ENCODE measurements around the gene IFT80.

Gene IFT80

GRCh38 chr3:160286231-160286630 is 112.8 kb downstream of the IFT80 start:
- H3K4me3 ChIP-seq (ENCODE audit: low read depth, low read length) = no peak overlapping the region
- no peak for DNase-seq (ENCODE audit: low read depth, low spot score)
- ChIA-PET POLR2A (no interaction called here), CTCF (no interaction called here)
- TF ChIP-seq CTCF (IDR thresholded peaks at IDR 0.05; ENCODE audit: insufficient read depth, low read length, missing control alignments) = no peak

- POLR2A ChIA-PET = no interaction called here
- DNase-seq (ENCODE audit: low read depth, low spot score) = no peak
- CTCF ChIA-PET = interaction anchor here (1.0 kb wide), 2 partner anchors 11 to 14 kb away, joined by 3 read pairs; no protein-coding TSS in a partner anchor
- no peak for TF ChIP-seq CTCF (IDR thresholded peaks at IDR 0.05; ENCODE audit: insufficient read depth, low read length, missing control alignments)
- no peak overlapping the region for H3K4me3 ChIP-seq (ENCODE audit: low read depth, low read length)
These were observed 118.2 kb downstream of the IFT80 start for GRCh38 chr3:160280836-160281235.

- no peak for DNase-seq (ENCODE audit: low read depth, low spot score)
- H3K4me3 ChIP-seq (ENCODE audit: low read depth, low read length) = no peak overlapping the region
- no peak for TF ChIP-seq CTCF (IDR thresholded peaks at IDR 0.05; ENCODE audit: insufficient read depth, low read length, missing control alignments)
- POLR2A ChIA-PET = no interaction called here
- CTCF ChIA-PET = interaction anchor here (1.0 kb wide), 1 partner anchor 13 kb away, joined by 3 read pairs; no protein-coding TSS in a partner anchor
These were observed 119.4 kb downstream of the IFT80 start for GRCh38 chr3:160279657-160280056.

- no peak overlapping the region for H3K4me3 ChIP-seq (ENCODE audit: low read depth, low read length)
- DNase-seq (ENCODE audit: low read depth, low spot score) = no peak
- ChIA-PET POLR2A (no interaction called here), CTCF (no interaction called here)
- TF ChIP-seq CTCF (IDR thresholded peaks at IDR 0.05; ENCODE audit: insufficient read depth, low read length, missing control alignments) = no peak
These were observed 120.8 kb downstream of the IFT80 start for GRCh38 chr3:160278210-160278609.

- DNase-seq (ENCODE audit: low read depth, low spot score) = no peak
- no peak overlapping the region for H3K4me3 ChIP-seq (ENCODE audit: low read depth, low read length)
- ChIA-PET CTCF (no interaction called here), POLR2A (no interaction called here)
- TF ChIP-seq CTCF (IDR thresholded peaks at IDR 0.05; ENCODE audit: insufficient read depth, low read length, missing control alignments) = no peak
These were observed 133.9 kb downstream of the IFT80 start for GRCh38 chr3:160265088-160265487.

GRCh38 chr3:160260587-160261270 is 138.3 kb downstream of the IFT80 start:
- no peak for DNase-seq (ENCODE audit: low read depth, low spot score)
- ChIA-PET CTCF (no interaction called here), POLR2A (no interaction called here)
- H3K4me3 ChIP-seq (ENCODE audit: low read depth, low read length) = no peak overlapping the region
- TF ChIP-seq CTCF (IDR thresholded peaks at IDR 0.05; ENCODE audit: insufficient read depth, low read length, missing control alignments) = no peak
